Measurements from ENCODE around the gene RERG. TPM values are rescaled to one million over a fixed set of nuclear protein-coding genes. Genes with fewer than 3 reads are reported as not detected.

RERG gene
- total RNA-seq, 1 donor from 2014 or later: 0.14 TPM

GRCh38 chr12:15183821-15184220, 37.4 kb downstream of the RERG start:
- DNase-seq (ENCODE audit: low read depth) (no peak), FAIRE-seq (no peak)
- Mint-ChIP-seq H3K36me3 (ENCODE audit: low read depth, unreplicated experiment) (no peaks in the 10 kb centered on the region), H3K27ac (ENCODE audit: unreplicated experiment) (no peak overlapping the region), H3K4me1 (ENCODE audit: low read depth, unreplicated experiment) (peaks cover 4% of the 10 kb centered on the region), H3K4me3 (ENCODE audit: unreplicated experiment) (no peak overlapping the region), H3K9me3 (ENCODE audit: unreplicated experiment) (no peaks in the 10 kb centered on the region), H3K27me3 (ENCODE audit: low read depth, unreplicated experiment) (peaks cover 3% of the 10 kb centered on the region)
- no peaks in the 10 kb centered on the region for H4K20me1 ChIP-seq (ENCODE audit: insufficient read depth, low read length)
- H2AFZ ChIP-seq (ENCODE audit: low read depth, low read length): no peak overlapping the region
- no peak overlapping the region for H3K4me2 ChIP-seq (ENCODE audit: low read length)
- no peak for TF ChIP-seq CTCF (IDR thresholded peaks at IDR 0.05; ENCODE audit: insufficient read depth, low read depth, low read length)
- TF ChIP-seq EZH2 (IDR thresholded peaks at IDR 0.05; ENCODE audit: insufficient read depth, low read length): no peak
- no peak overlapping the region for H3K4me3 ChIP-seq (ENCODE audit: insufficient read depth, low read depth, low read length)
- H3K9ac ChIP-seq (ENCODE audit: low read length): no peak overlapping the region
- no peaks in the 10 kb centered on the region for H3K36me3 ChIP-seq (ENCODE audit: insufficient read depth, low read length)
- no peaks in the 10 kb centered on the region for H3K9me3 ChIP-seq (ENCODE audit: insufficient read depth, low read depth, low read length)
- H3K27ac ChIP-seq (ENCODE audit: low read depth, low read length): no peak overlapping the region
- no peaks in the 10 kb centered on the region for H3K79me2 ChIP-seq (ENCODE audit: insufficient read depth, low read length)
- H3K4me1 ChIP-seq (ENCODE audit: insufficient read depth, low read length): no peaks in the 10 kb centered on the region
- no peaks in the 10 kb centered on the region for H3K27me3 ChIP-seq (ENCODE audit: insufficient read depth, low read length)

- no peaks in the 10 kb centered on the region for H3K4me1 ChIP-seq (ENCODE audit: insufficient read depth, low read length)
- FAIRE-seq (no peak), DNase-seq (ENCODE audit: low read depth) (no peak)
- H3K9me3 Mint-ChIP-seq (ENCODE audit: unreplicated experiment): no peaks in the 10 kb centered on the region
- H3K4me3 ChIP-seq (ENCODE audit: insufficient read depth, low read depth, low read length): no peak overlapping the region
- H2AFZ ChIP-seq (ENCODE audit: low read depth, low read length): no peak overlapping the region
- H3K36me3 ChIP-seq (ENCODE audit: insufficient read depth, low read length): no peaks in the 10 kb centered on the region
- peaks cover 4% of the 10 kb centered on the region for H3K4me1 Mint-ChIP-seq (ENCODE audit: low read depth, unreplicated experiment)
- no peaks in the 10 kb centered on the region for H3K79me2 ChIP-seq (ENCODE audit: insufficient read depth, low read length)
- no peak for TF ChIP-seq CTCF (IDR thresholded peaks at IDR 0.05; ENCODE audit: insufficient read depth, low read depth, low read length)
- no peak for TF ChIP-seq EZH2 (IDR thresholded peaks at IDR 0.05; ENCODE audit: insufficient read depth, low read length)
- no peaks in the 10 kb centered on the region for H3K27me3 ChIP-seq (ENCODE audit: insufficient read depth, low read length)
- no peaks in the 10 kb centered on the region for H3K9me3 ChIP-seq (ENCODE audit: insufficient read depth, low read depth, low read length)
- H3K27ac ChIP-seq (ENCODE audit: low read depth, low read length): no peak overlapping the region
- no peaks in the 10 kb centered on the region for H3K36me3 Mint-ChIP-seq (ENCODE audit: low read depth, unreplicated experiment)
- H3K4me3 Mint-ChIP-seq (ENCODE audit: unreplicated experiment): no peak overlapping the region
- no peak overlapping the region for H3K27ac Mint-ChIP-seq (ENCODE audit: unreplicated experiment)
- no peak overlapping the region for H3K9ac ChIP-seq (ENCODE audit: low read length)
- peaks cover 3% of the 10 kb centered on the region for H3K27me3 Mint-ChIP-seq (ENCODE audit: low read depth, unreplicated experiment)
- H3K4me2 ChIP-seq (ENCODE audit: low read length): no peak overlapping the region
- no peaks in the 10 kb centered on the region for H4K20me1 ChIP-seq (ENCODE audit: insufficient read depth, low read length)
Measured at GRCh38 chr12:15181017-15181683, 40.1 kb downstream of the RERG start.

GRCh38 chr12:15180325-15180724, 40.9 kb downstream of the RERG start:
- Mint-ChIP-seq H3K27me3 (ENCODE audit: low read depth, unreplicated experiment) (peaks cover 3% of the 10 kb centered on the region), H3K4me1 (ENCODE audit: low read depth, unreplicated experiment) (peaks cover 4% of the 10 kb centered on the region), H3K4me3 (ENCODE audit: unreplicated experiment) (no peak overlapping the region), H3K9me3 (ENCODE audit: unreplicated experiment) (no peaks in the 10 kb centered on the region), H3K36me3 (ENCODE audit: low read depth, unreplicated experiment) (no peaks in the 10 kb centered on the region), H3K27ac (ENCODE audit: unreplicated experiment) (no peak overlapping the region)
- DNase-seq (ENCODE audit: low read depth): no peak
- no peaks in the 10 kb centered on the region for H3K79me2 ChIP-seq (ENCODE audit: insufficient read depth, low read length)
- TF ChIP-seq CTCF (IDR thresholded peaks at IDR 0.05; ENCODE audit: insufficient read depth, low read depth, low read length) (no peak), EZH2 (IDR thresholded peaks at IDR 0.05; ENCODE audit: insufficient read depth, low read length) (no peak)
- H4K20me1 ChIP-seq (ENCODE audit: insufficient read depth, low read length): no peaks in the 10 kb centered on the region
- H3K9ac ChIP-seq (ENCODE audit: low read length): no peak overlapping the region
- no peaks in the 10 kb centered on the region for H3K27me3 ChIP-seq (ENCODE audit: insufficient read depth, low read length)
- no peaks in the 10 kb centered on the region for H3K4me1 ChIP-seq (ENCODE audit: insufficient read depth, low read length)
- no peaks in the 10 kb centered on the region for H3K36me3 ChIP-seq (ENCODE audit: insufficient read depth, low read length)
- no peak overlapping the region for H3K4me3 ChIP-seq (ENCODE audit: insufficient read depth, low read depth, low read length)
- no peak for FAIRE-seq
- H3K4me2 ChIP-seq (ENCODE audit: low read length): no peak overlapping the region
- no peak overlapping the region for H2AFZ ChIP-seq (ENCODE audit: low read depth, low read length)
- H3K27ac ChIP-seq (ENCODE audit: low read depth, low read length): no peak overlapping the region
- H3K9me3 ChIP-seq (ENCODE audit: insufficient read depth, low read depth, low read length): no peaks in the 10 kb centered on the region

Data from astrocyte (in vitro differentiated cells and primary cell).